Small intestine (tissue), 7 donors: ENCODE measurements around the gene PRKAR2B. TPM values are rescaled to one million over a fixed set of nuclear protein-coding genes. Genes with fewer than 3 reads are reported as not detected.

ENCODE experiments used
- DNase-seq, 2 donors: peaks; one replicate each; pipeline versions ENCODE4 v3.0.0 to v3.0.0-alpha.2; 2013
- FAIRE-seq: peaks from 2 replicates; lab custom pipeline; 2012; peaks lifted over from hg19 to GRCh38; lab: Jason Lieb, UNC
- H3K27ac ChIP-seq, 3 donors: one replicate each; pipeline ENCODE4 v1.5.1; 2013; ENCODE audit warnings: low read length in 2 of 3, mild to moderate bottlenecking in 2 of 3, control low read depth in 1 of 3, inconsistent platforms in 1 of 3, low read depth in 1 of 3, moderate library complexity in 1 of 3
- H3K27me3 ChIP-seq, 3 donors: one replicate each; pipeline ENCODE4 v1.6.1; 2013; ENCODE audit warnings: low read length in 3 of 3, inconsistent platforms in 1 of 3; ENCODE audit not compliant: control insufficient read depth in 3 of 3, insufficient read depth in 3 of 3
- H3K36me3 ChIP-seq, 3 donors: one replicate each; pipeline ENCODE4 v1.6.1; 2013; ENCODE audit warnings: low read length in 3 of 3, inconsistent platforms in 1 of 3, low read depth in 1 of 3, mild to moderate bottlenecking in 1 of 3, moderate library complexity in 1 of 3; ENCODE audit not compliant: control insufficient read depth in 3 of 3, insufficient read depth in 2 of 3
- H3K4me1 ChIP-seq, 3 donors: one replicate each; pipeline ENCODE4 v1.6.1; 2013; ENCODE audit warnings: low read length in 2 of 3, inconsistent platforms in 1 of 3, low read depth in 1 of 3, mild to moderate bottlenecking in 1 of 3, moderate library complexity in 1 of 3; ENCODE audit not compliant: control insufficient read depth in 3 of 3, insufficient read depth in 2 of 3
- H3K4me3 ChIP-seq, 3 donors: one replicate each; pipeline ENCODE4 v1.5.1; 2013; ENCODE audit warnings: low read length in 3 of 3, control low read depth in 1 of 3, inconsistent platforms in 1 of 3, low read depth in 1 of 3, mild to moderate bottlenecking in 1 of 3, moderate library complexity in 1 of 3
- H3K9me3 ChIP-seq, 2 donors: one replicate each; pipeline ENCODE4 v1.6.1; 2013; ENCODE audit warnings: low read depth in 1 of 2, low read length in 1 of 2; ENCODE audit not compliant: control insufficient read depth in 2 of 2, insufficient read depth in 1 of 2
- WGBS, 3 donors: extraction: QIAGEN DNeasy Blood & Tissue Kit; methylation state at CpG; one replicate each; pipeline ENCODE4 v1.1.7; 2013; 5-methylcytosine and 5-hydroxymethylcytosine counted together
- polyA plus RNA-seq, 4 donors: library from polyadenylated mRNA; stranded (reverse) in 3 of 4; unstranded in 1 of 4; fragments of 200-250 nt in 3 of 4; fragments of 120-200 nt in 1 of 4; gene quantifications; one replicate each; pipeline versions ENCODE4 v1.2.1 to v1.2.3, GENCODE V29; 2013
- donor health status: healthy with polysubstance abuse.
- donor health status: control.
- donor health status: control.
- donor health status: Bipolar disorder and iron deficiency.
- donor health status: healthy.

Gene PRKAR2B
- polyA plus RNA-seq, 4 donors = 0.89 to 12.9 (median 7.2) TPM

- DNase-seq (no peak), FAIRE-seq (no peak)
- WGBS, 3 donors = 87 to 93% (median 87%) methylated on average over 4 of the region's 4 CpGs
- Histone ChIP-seq H3K4me1 (no peaks in the 10 kb centered on the region), H3K9me3 (no peaks in the 10 kb centered on the region), H3K27me3 (no peaks in the 10 kb centered on the region), H3K27ac (no peak overlapping the region), H3K4me3 (no peak overlapping the region), H3K36me3 (no peaks in the 10 kb centered on the region)
Observed at GRCh38 chr7:107104801-107105200, 60.3 kb downstream of the PRKAR2B start.

- no peaks in the 10 kb centered on the region for H3K4me1 ChIP-seq
- H3K27me3 ChIP-seq = no peaks in the 10 kb centered on the region
- FAIRE-seq = no peak
- H3K27ac ChIP-seq = no peak overlapping the region
- 56 to 80% (median 72%) methylated on average over 4 of the region's 4 CpGs for WGBS, 3 donors
- no peaks in the 10 kb centered on the region for H3K9me3 ChIP-seq
- no peaks in the 10 kb centered on the region for H3K36me3 ChIP-seq
- no peak overlapping the region for H3K4me3 ChIP-seq
- DNase-seq = no peak
Observed at GRCh38 chr7:107105591-107106245, 61.2 kb downstream of the PRKAR2B start.

GRCh38 chr7:107108793-107109371 is 64.4 kb downstream of the PRKAR2B start:
- Histone ChIP-seq H3K9me3 (no peaks in the 10 kb centered on the region), H3K4me3 (no peak overlapping the region), H3K27ac (no peak overlapping the region), H3K4me1 (no peaks in the 10 kb centered on the region), H3K27me3 (no peaks in the 10 kb centered on the region), H3K36me3 (no peaks in the 10 kb centered on the region)
- DNase-seq = no peak
- FAIRE-seq = no peak

- Histone ChIP-seq H3K9me3 (no peaks in the 10 kb centered on the region), H3K4me1 (no peaks in the 10 kb centered on the region), H3K4me3 (no peak overlapping the region), H3K27ac (no peak overlapping the region), H3K36me3 (no peaks in the 10 kb centered on the region), H3K27me3 (no peaks in the 10 kb centered on the region)
- no peak for DNase-seq
- no peak for FAIRE-seq
- WGBS, 3 donors = 96 to 99% (median 96%) methylated on average over 4 of the region's 4 CpGs
Observed at GRCh38 chr7:107109955-107110354, 65.5 kb downstream of the PRKAR2B start.

- no peak for FAIRE-seq
- 84 to 87% (median 85%) methylated on average over 1 of the region's 1 CpG for WGBS, 3 donors
- no peak overlapping the region for H3K27ac ChIP-seq
Observed at GRCh38 chr7:107111196-107111595, 66.7 kb downstream of the PRKAR2B start.

GRCh38 chr7:107113866-107114265 is 69.4 kb downstream of the PRKAR2B start:
- Histone ChIP-seq H3K27ac (no peak overlapping the region), H3K9me3 (no peaks in the 10 kb centered on the region), H3K4me3 (no peak overlapping the region), H3K27me3 (no peaks in the 10 kb centered on the region), H3K36me3 (no peaks in the 10 kb centered on the region), H3K4me1 (no peaks in the 10 kb centered on the region)
- FAIRE-seq (no peak), DNase-seq (no peak)
- 61 to 68% (median 66%) methylated on average over 5 of the region's 5 CpGs for WGBS, 3 donors

More at GRCh38 chr7:107111196-107111595, 66.7 kb downstream of the PRKAR2B start:
- Histone ChIP-seq H3K9me3 (no peaks in the 10 kb centered on the region), H3K4me1 (no peaks in the 10 kb centered on the region), H3K36me3 (no peaks in the 10 kb centered on the region), H3K27me3 (no peaks in the 10 kb centered on the region), H3K4me3 (no peak overlapping the region)
- no peak for DNase-seq

- H3K27ac ChIP-seq = no peak overlapping the region
- H3K36me3 ChIP-seq = no peaks in the 10 kb centered on the region
- 77 to 88% (median 86%) methylated on average over 3 of the region's 3 CpGs for WGBS, 3 donors
- DNase-seq = no peak
- no peak for FAIRE-seq
- H3K9me3 ChIP-seq = no peaks in the 10 kb centered on the region
- no peaks in the 10 kb centered on the region for H3K4me1 ChIP-seq
- no peak overlapping the region for H3K4me3 ChIP-seq
- H3K27me3 ChIP-seq = no peaks in the 10 kb centered on the region
Observed at GRCh38 chr7:107115114-107115513, 70.6 kb downstream of the PRKAR2B start.

GRCh38 chr7:107115762-107116540 is 71.4 kb downstream of the PRKAR2B start:
- H3K4me1 ChIP-seq = no peaks in the 10 kb centered on the region
- DNase-seq (no peak), FAIRE-seq (no peak)
- H3K4me3 ChIP-seq = no peak overlapping the region
- H3K27ac ChIP-seq = no peak overlapping the region
- no peaks in the 10 kb centered on the region for H3K36me3 ChIP-seq
- 84 to 89% (median 85%) methylated on average over 7 of the region's 7 CpGs for WGBS, 3 donors
- H3K9me3 ChIP-seq = no peaks in the 10 kb centered on the region
- no peaks in the 10 kb centered on the region for H3K27me3 ChIP-seq
